Endothelial cell of umbilical vein (primary cell): ENCODE results near the gene UGT1A9. TPM values are rescaled to one million over a fixed set of nuclear protein-coding genes. Genes with fewer than 3 reads are reported as not detected.

Source experiments
- BruUV-seq: library from RNA; stranded (reverse); fragments of 400-500 nt; replicated peaks from 2 replicates; lab custom pipeline; 2021; lab: Mats Ljungman, UMichigan
- CTCF ChIA-PET: fragments of 300-600, 350-600 bp; sonication (Branson Sonifier 250); formaldehyde crosslinking; loops from one replicate; lab custom pipeline; 2021; ENCODE audit warnings: antibody characterized with exemption, inconsistent platforms; lab: Charles Lee
- POLR2A ChIA-PET: fragments of 300-600, 350-600 bp; sonication (Branson Sonifier 250); formaldehyde crosslinking; loops from one replicate; lab custom pipeline; 2021; ENCODE audit warnings: antibody characterized with exemption, inconsistent platforms; lab: Charles Lee
- DNase-seq: peaks from one replicate; pipeline ENCODE4 v3.0.0-alpha.2; 2011; ENCODE audit warnings: low read depth, low spot score
- FAIRE-seq: peaks from 2 replicates; lab custom pipeline; 2011; peaks lifted over from hg19 to GRCh38; lab: Jason Lieb, UNC
- H2AFZ ChIP-seq: 2 replicates; pipeline ENCODE4 v1.6.0; 2012; ENCODE audit warnings: low read depth, low read length, control low read depth, inconsistent platforms
- H3K27ac ChIP-seq: 2 replicates; pipeline ENCODE4 v1.5.1; 2011; ENCODE audit warnings: low read depth, mild to moderate bottlenecking, control low read depth, low read length, moderate library complexity; ENCODE audit not compliant: insufficient read depth
- H3K27me3 ChIP-seq, 2 experiments: 2 replicates each; pipeline versions ENCODE4 v1.6.0 to v1.6.1; 2011; ENCODE audit warnings: low read length in 2 of 2, mixed read lengths in 1 of 2; ENCODE audit not compliant: control insufficient read depth in 2 of 2, insufficient read depth in 2 of 2
- H3K36me3 ChIP-seq, 2 experiments: 2 replicates in 1 of 2; 3 replicates in 1 of 2; pipeline ENCODE4 v1.5.1; 2011; ENCODE audit warnings: low read length in 2 of 2, mild to moderate bottlenecking in 1 of 2, moderate library complexity in 1 of 2; ENCODE audit not compliant: control insufficient read depth in 2 of 2, insufficient read depth in 2 of 2; ENCODE audit errors: extremely low read depth in 1 of 2
- H3K4me1 ChIP-seq: 3 replicates; pipeline ENCODE4 v1.5.1; 2011; ENCODE audit warnings: mild to moderate bottlenecking, low read length; ENCODE audit not compliant: control insufficient read depth, insufficient read depth; ENCODE audit errors: extremely low read depth
- H3K4me2 ChIP-seq: 2 replicates; pipeline ENCODE4 v1.6.1; 2011; ENCODE audit warnings: low read length, control low read depth, mixed read lengths; ENCODE audit not compliant: insufficient read depth
- H3K4me3 ChIP-seq, 3 experiments: fragments of 200-600 bp in 1 of 3; sonication (generic), shearing (Covaris generic) in 1 of 3; replicated peaks in 1 of 3; 2 replicates each; pipeline ENCODE4 v1.5.1; 2011 to 2016; ENCODE audit warnings: control low read depth in 3 of 3, low read length in 3 of 3, mild to moderate bottlenecking in 2 of 3, inconsistent platforms in 1 of 3, low read depth in 1 of 3, moderate library complexity in 1 of 3; ENCODE audit not compliant: insufficient read depth in 1 of 3
- H3K79me2 ChIP-seq: 2 replicates; pipeline ENCODE4 v1.6.0; 2012; ENCODE audit warnings: low read length, inconsistent platforms; ENCODE audit not compliant: control insufficient read depth, insufficient read depth
- H3K9ac ChIP-seq: replicated peaks from 2 replicates; pipeline ENCODE3; 2011; ENCODE audit warnings: low read length, control low read depth; ENCODE audit not compliant: insufficient read depth; ENCODE audit errors: extremely low read depth
- H3K9me1 ChIP-seq: replicated peaks from 3 replicates; pipeline ENCODE4 v1.6.0; 2011; ENCODE audit warnings: mild to moderate bottlenecking, low read length; ENCODE audit not compliant: control insufficient read depth, insufficient read depth; ENCODE audit errors: extremely low read depth
- H3K9me3 ChIP-seq: replicated peaks from 2 replicates; pipeline ENCODE4 v1.5.1; 2012; ENCODE audit warnings: low read length, inconsistent platforms; ENCODE audit not compliant: control insufficient read depth, insufficient read depth
- H4K20me1 ChIP-seq: replicated peaks from 2 replicates; pipeline ENCODE3; 2011; ENCODE audit warnings: mild to moderate bottlenecking, low read length; ENCODE audit not compliant: control insufficient read depth, insufficient read depth; ENCODE audit errors: extremely low read depth
- EZH2 ChIP-seq: IDR thresholded peaks from 2 replicates; pipeline ENCODE4 v1.6.1; 2012; ENCODE audit warnings: borderline replicate concordance, low read depth, mild to moderate bottlenecking, moderate library complexity, low read length, inconsistent platforms; ENCODE audit not compliant: severe bottlenecking
- FOS ChIP-seq: IDR thresholded peaks from 2 replicates; pipeline ENCODE4 v1.6.1; 2011; ENCODE audit warnings: mild to moderate bottlenecking, low read length, moderate library complexity, borderline replicate concordance; ENCODE audit not compliant: insufficient read depth
- GATA2 ChIP-seq: IDR thresholded peaks from 2 replicates; pipeline ENCODE4 v1.7.0; 2011; ENCODE audit warnings: low read depth, mild to moderate bottlenecking, moderate library complexity, mixed read lengths, low read length; ENCODE audit not compliant: insufficient read length, insufficient read depth
- JUN ChIP-seq: IDR thresholded peaks from 2 replicates; pipeline ENCODE4 v1.6.1; 2011; ENCODE audit warnings: borderline replicate concordance, low read depth; ENCODE audit not compliant: insufficient read length, insufficient read depth
- MYC ChIP-seq: IDR thresholded peaks from one replicate; pipeline ENCODE4 v1.6.1; 2011; ENCODE audit warnings: mild to moderate bottlenecking, low read depth, low read length
- POLR2A ChIP-seq: IDR thresholded peaks from 2 replicates; pipeline ENCODE4 v1.6.1; 2012; ENCODE audit warnings: low read depth, mild to moderate bottlenecking, control low read depth, low read length
- POLR2AphosphoS5 ChIP-seq: IDR thresholded peaks from 2 replicates; pipeline ENCODE4 v1.6.1; 2012; ENCODE audit warnings: low read depth, mild to moderate bottlenecking, control low read depth, low read length, moderate library complexity; ENCODE audit not compliant: insufficient read depth
- dilution Hi-C: fragments of 300-500 bp; cut with MboI; formaldehyde crosslinking; loops from one replicate; pipeline ENCODE4 v1.15.0; 2019; ENCODE audit warnings: low sequenced_read_pairs; ENCODE audit not compliant: extremely low pct_ligation_motif_present
- intact Hi-C: fragments of 100-400 bp; cut with micrococcal nuclease; formaldehyde crosslinking; loops from one replicate; pipeline ENCODE4 v1.10.0; 2022
- polyA plus RNA-seq, 4 experiments: library from polyadenylated mRNA; depleted of rRNA in 3 of 4; stranded (reverse) in 3 of 4; unstranded in 1 of 4; fragments of >200 nt; gene quantifications; 2 replicates each; pipeline versions ENCODE4 v1.2.1 to v1.2.3, GENCODE V29; 2011 to 2012; ENCODE audit warnings: missing spikeins in 1 of 4
- total RNA-seq: library from RNA; stranded (reverse); gene quantifications from 2 replicates; pipeline ENCODE4 v1.2.3, GENCODE V29; 2021
- TF ChIP-seq, protein P1 (sequence below), 2 donors: IDR thresholded peaks; 1 replicate in 1 of 2; 2 replicates in 1 of 2; pipeline ENCODE4 v1.5.1; 2011; ENCODE audit warnings: low read length in 2 of 2, mild to moderate bottlenecking in 2 of 2, moderate library complexity in 2 of 2, control low read depth in 1 of 2, inconsistent platforms in 1 of 2, low read depth in 1 of 2; ENCODE audit not compliant: insufficient read depth in 1 of 2; ENCODE audit errors: extremely low read depth in 1 of 2
- TF ChIP-seq, protein P2 (sequence below): IDR thresholded peaks from 2 replicates; pipeline ENCODE4 v1.6.1; 2011; ENCODE audit not compliant: insufficient read depth, insufficient read length

UGT1A9 gene
- total and polyA plus RNA-seq, 2 donors (not counting 3 experiments of a cell fraction or from before 2014, with no cell fraction given), result not detected

GRCh38 chr2:233680361-233681045 is 8.8 kb downstream of the UGT1A9 start:
- H3K27me3 ChIP-seq, result no peaks in the 10 kb centered on the region
- no peaks in the 10 kb centered on the region for H3K9me1 ChIP-seq
- DNase-seq (no peak), FAIRE-seq (no peak)
- no peaks in the 10 kb centered on the region for H4K20me1 ChIP-seq
- no peak overlapping the region for H3K4me3 ChIP-seq
- no peaks in the 10 kb centered on the region for H3K79me2 ChIP-seq
- H3K4me2 ChIP-seq, result no peak overlapping the region
- no peaks in the 10 kb centered on the region for H3K36me3 ChIP-seq
- no TSS peak for BruUV-seq
- H3K9ac ChIP-seq, result no peak overlapping the region
- H2AFZ ChIP-seq, result no peak overlapping the region
- POLR2A ChIA-PET, result no interaction called here
- H3K9me3 ChIP-seq, result no peaks in the 10 kb centered on the region
- TF ChIP-seq, protein P1, sequence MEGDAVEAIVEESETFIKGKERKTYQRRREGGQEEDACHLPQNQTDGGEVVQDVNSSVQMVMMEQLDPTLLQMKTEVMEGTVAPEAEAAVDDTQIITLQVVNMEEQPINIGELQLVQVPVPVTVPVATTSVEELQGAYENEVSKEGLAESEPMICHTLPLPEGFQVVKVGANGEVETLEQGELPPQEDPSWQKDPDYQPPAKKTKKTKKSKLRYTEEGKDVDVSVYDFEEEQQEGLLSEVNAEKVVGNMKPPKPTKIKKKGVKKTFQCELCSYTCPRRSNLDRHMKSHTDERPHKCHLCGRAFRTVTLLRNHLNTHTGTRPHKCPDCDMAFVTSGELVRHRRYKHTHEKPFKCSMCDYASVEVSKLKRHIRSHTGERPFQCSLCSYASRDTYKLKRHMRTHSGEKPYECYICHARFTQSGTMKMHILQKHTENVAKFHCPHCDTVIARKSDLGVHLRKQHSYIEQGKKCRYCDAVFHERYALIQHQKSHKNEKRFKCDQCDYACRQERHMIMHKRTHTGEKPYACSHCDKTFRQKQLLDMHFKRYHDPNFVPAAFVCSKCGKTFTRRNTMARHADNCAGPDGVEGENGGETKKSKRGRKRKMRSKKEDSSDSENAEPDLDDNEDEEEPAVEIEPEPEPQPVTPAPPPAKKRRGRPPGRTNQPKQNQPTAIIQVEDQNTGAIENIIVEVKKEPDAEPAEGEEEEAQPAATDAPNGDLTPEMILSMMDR (IDR thresholded peaks at IDR 0.05; ENCODE audit: extremely low read depth in 1 of 2, insufficient read depth in 1 of 2, low read depth in 1 of 2, low read length in 2 of 2), result no peak
- TF ChIP-seq POLR2AphosphoS5, result no peak
- TF ChIP-seq MYC, result no peak
- TF ChIP-seq FOS, result no peak
- TF ChIP-seq JUN, result no peak
- TF ChIP-seq POLR2A, result no peak
- TF ChIP-seq GATA2, result no peak
- TF ChIP-seq, protein P2, sequence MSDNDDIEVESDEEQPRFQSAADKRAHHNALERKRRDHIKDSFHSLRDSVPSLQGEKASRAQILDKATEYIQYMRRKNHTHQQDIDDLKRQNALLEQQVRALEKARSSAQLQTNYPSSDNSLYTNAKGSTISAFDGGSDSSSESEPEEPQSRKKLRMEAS, result no peak
- no peak for TF ChIP-seq EZH2
- H3K27ac ChIP-seq, result no peak overlapping the region
- intact Hi-C loops (no loop called here), dilution Hi-C loops (no loop called here)
- CTCF ChIA-PET, result no interaction called here
- no peaks in the 10 kb centered on the region for H3K4me1 ChIP-seq
